SK-N-SH treated with all-trans-retinoic acid at 6 μM for 48 hours (cell line): Measurements from ENCODE around the gene PPM1H.

Experiments used
- ZC3H10 ChIP-seq: fragments of 250-450 bp; sonication (Bioruptor Pico); IDR thresholded peaks from 2 replicates; pipeline ENCODE4 v1.5.1; 2021; ENCODE audit warnings: mild to moderate bottlenecking, moderate library complexity
- TF ChIP-seq, protein P1 (sequence below): fragments of 250-450 bp; sonication (Bioruptor Pico); IDR thresholded peaks from 2 replicates; pipeline ENCODE4 v1.5.1; 2020; ENCODE audit warnings: low read depth, mild to moderate bottlenecking, moderate library complexity

DNA sequence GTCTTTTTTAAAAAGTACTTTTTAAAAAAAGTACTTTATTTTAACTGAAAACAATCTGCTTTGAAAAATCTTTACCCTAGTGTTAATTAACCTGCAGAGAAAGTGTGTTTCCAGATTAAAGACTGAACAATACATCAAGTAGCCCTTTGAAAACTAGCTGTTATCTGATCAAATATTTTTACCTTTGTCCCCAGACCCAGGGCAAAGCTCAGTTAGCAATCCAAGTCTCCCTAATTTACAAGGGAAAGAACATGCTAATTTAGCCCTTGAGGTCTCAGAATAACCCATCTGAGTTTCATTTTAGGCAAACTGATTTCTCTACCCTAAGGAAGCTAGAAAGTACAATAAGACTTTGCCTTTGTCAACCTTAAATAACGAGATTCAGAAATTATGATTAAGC is 91.2 kb downstream of the PPM1H start:
- TF ChIP-seq ZC3H10, result no peak
- TF ChIP-seq, protein P1, sequence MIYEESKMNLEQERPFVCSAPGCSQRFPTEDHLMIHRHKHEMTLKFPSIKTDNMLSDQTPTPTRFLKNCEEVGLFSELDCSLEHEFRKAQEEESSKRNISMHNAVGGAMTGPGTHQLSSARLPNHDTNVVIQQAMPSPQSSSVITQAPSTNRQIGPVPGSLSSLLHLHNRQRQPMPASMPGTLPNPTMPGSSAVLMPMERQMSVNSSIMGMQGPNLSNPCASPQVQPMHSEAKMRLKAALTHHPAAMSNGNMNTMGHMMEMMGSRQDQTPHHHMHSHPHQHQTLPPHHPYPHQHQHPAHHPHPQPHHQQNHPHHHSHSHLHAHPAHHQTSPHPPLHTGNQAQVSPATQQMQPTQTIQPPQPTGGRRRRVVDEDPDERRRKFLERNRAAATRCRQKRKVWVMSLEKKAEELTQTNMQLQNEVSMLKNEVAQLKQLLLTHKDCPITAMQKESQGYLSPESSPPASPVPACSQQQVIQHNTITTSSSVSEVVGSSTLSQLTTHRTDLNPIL (CRISPR knock-in tag), result no peak
